NCI-H446 (cell line): ENCODE results near the gene KRT34.

Source experiments
- DNase-seq, 2 experiments: peaks; one replicate each; lab custom pipeline; 2025; lab: John Stamatoyannopoulos, UW

KRT34 gene

GRCh38 chr17:41332239-41332638 lies 49.9 kb downstream of the KRT34 start:
- no peak for DNase-seq

GRCh38 chr17:41331606-41332005 lies 50.5 kb downstream of the KRT34 start:
- DNase-seq, result no peak

GRCh38 chr17:41329279-41329948 lies 52.7 kb downstream of the KRT34 start:
- DNase-seq, result no peak

- no peak for DNase-seq
Measured at GRCh38 chr17:41328207-41328606, 53.9 kb downstream of the KRT34 start.
